GM23248 (cell line): ENCODE data around the gene TCN1. TPM values are rescaled to one million over a fixed set of nuclear protein-coding genes. Genes with fewer than 3 reads are reported as not detected.
"Not testable (repeated sequence)": the region's sequence is repeated elsewhere in the genome, so short reads cannot be mapped to it uniquely, and the experiment has no call there.

ENCODE experiments used
- DNase-seq: peaks from one replicate; pipeline ENCODE4 v3.0.0-alpha.2; 2015
- H2AFZ ChIP-seq: fragments of 200-600 bp; sonication (generic); 2 replicates; pipeline ENCODE4 v1.6.1; 2016; ENCODE audit warnings: antibody characterized with exemption
- H3F3A ChIP-seq: fragments of 200-600 bp; sonication (generic); 2 replicates; pipeline ENCODE4 v1.6.1; 2016; ENCODE audit warnings: mild to moderate bottlenecking, antibody characterized with exemption, mixed run types; ENCODE audit not compliant: insufficient read depth
- H3K27ac ChIP-seq: fragments of 200-600 bp; sonication (generic); 2 replicates; pipeline ENCODE4 v1.5.1; 2016; ENCODE audit warnings: mild to moderate bottlenecking
- H3K27me3 ChIP-seq: fragments of 200-600 bp; sonication (generic); replicated peaks from 2 replicates; pipeline ENCODE4 v1.6.1; 2016; ENCODE audit warnings: mild to moderate bottlenecking; ENCODE audit not compliant: insufficient read depth
- H3K36me3 ChIP-seq: fragments of 200-600 bp; sonication (generic); 2 replicates; pipeline ENCODE4 v1.6.1; 2016; ENCODE audit warnings: low read depth, mild to moderate bottlenecking
- H3K4me1 ChIP-seq: fragments of 200-600 bp; sonication (generic); 2 replicates; pipeline ENCODE4 v1.6.1; 2016; ENCODE audit warnings: mild to moderate bottlenecking; ENCODE audit not compliant: insufficient read depth
- H3K4me2 ChIP-seq: fragments of 200-600 bp; sonication (generic); one replicate; pipeline ENCODE4 v1.6.1; 2016; ENCODE audit warnings: mild to moderate bottlenecking; ENCODE audit not compliant: unreplicated experiment
- H3K4me3 ChIP-seq: fragments of 200-600 bp; sonication (generic); 2 replicates; pipeline ENCODE4 v1.5.1; 2016; ENCODE audit warnings: mild to moderate bottlenecking
- H3K79me2 ChIP-seq: fragments of 200-600 bp; sonication (generic); 2 replicates; pipeline ENCODE4 v1.6.1; 2016; ENCODE audit warnings: mild to moderate bottlenecking; ENCODE audit not compliant: insufficient read depth
- H3K9ac ChIP-seq: fragments of 200-600 bp; sonication (generic); 2 replicates; pipeline ENCODE4 v1.6.1; 2016; ENCODE audit warnings: mild to moderate bottlenecking
- H3K9me2 ChIP-seq: fragments of 200-600 bp; sonication (generic); 2 replicates; pipeline ENCODE4 v1.6.1; 2016; ENCODE audit warnings: mixed run types, mild to moderate bottlenecking, moderate library complexity; ENCODE audit not compliant: insufficient read depth
- H3K9me3 ChIP-seq: fragments of 200-600 bp; sonication (generic); one replicate; pipeline ENCODE4 v1.6.1; 2017; ENCODE audit warnings: low read depth
- H4K20me1 ChIP-seq: fragments of 200-600 bp; sonication (generic); 2 replicates; pipeline ENCODE4 v1.6.0; 2016; ENCODE audit not compliant: insufficient read depth
- EZH2 ChIP-seq: fragments of 200-600 bp; sonication (generic); IDR thresholded peaks from 2 replicates; pipeline ENCODE4 v1.6.1; 2018; ENCODE audit warnings: antibody characterized with exemption, mild to moderate bottlenecking; ENCODE audit not compliant: insufficient read depth, poor library complexity, severe bottlenecking
- EZH2phosphoT487 ChIP-seq: fragments of 200-600 bp; sonication (generic); IDR thresholded peaks from 2 replicates; pipeline ENCODE4 v1.6.1; 2018; ENCODE audit warnings: antibody characterized with exemption, moderate library complexity, mild to moderate bottlenecking, low read depth; ENCODE audit not compliant: insufficient read depth
- WGBS, 2 experiments: methylation state at CpG; one replicate each; pipeline ENCODE4 v1.1.6; 2015 to 2017; ENCODE audit warnings: low lambda C conversion rate in 2 of 2, low coverage in 1 of 2; ENCODE audit errors: missing lambda C conversion rate in 2 of 2; 5-methylcytosine and 5-hydroxymethylcytosine counted together
- in situ Hi-C: fragments of 300-500 bp; cut with MboI; formaldehyde crosslinking; loops from 2 replicates; pipeline ENCODE4 v1.15.0; 2020
- polyA plus RNA-seq: library from polyadenylated mRNA; unstranded; fragments of >200 nt; fragmentation: Nextera tagmentation; extraction: Ambion mirVana; gene quantifications from 2 replicates; pipeline ENCODE4 v1.2.1, GENCODE V29; 2016
- total RNA-seq: library from RNA; depleted of rRNA; stranded (reverse); fragments of >200 nt; shearing (Covaris generic); gene quantifications from 2 replicates; pipeline ENCODE4 v1.2.3, GENCODE V29; 2014

Gene TCN1
- total and polyA plus RNA-seq, 2 experiments from 2014 or later = not detected

DNA sequence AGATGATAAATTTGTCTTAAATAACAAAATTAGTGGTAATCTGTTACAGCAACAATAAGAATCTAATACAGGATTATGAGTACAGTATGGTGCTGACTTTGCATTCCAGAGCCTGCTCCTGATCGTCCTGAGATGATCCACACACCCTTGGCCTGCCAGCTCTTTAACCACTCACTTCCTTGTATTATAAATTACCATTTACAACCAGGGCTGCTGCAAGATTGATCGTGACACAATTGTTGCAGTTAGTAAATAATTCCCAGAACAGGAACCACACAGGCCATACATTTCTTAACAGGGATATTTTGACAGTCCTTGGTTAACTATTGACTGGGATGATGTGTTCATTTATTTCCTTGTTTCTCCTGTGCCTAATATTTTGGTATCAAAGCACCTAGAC lies 17.2 kb downstream of the TCN1 start:
- Histone ChIP-seq H3K9me2 (no peaks in the 10 kb centered on the region), H3K9me3 (no peaks in the 10 kb centered on the region), H3F3A (no peaks in the 10 kb centered on the region), H3K9ac (no peak overlapping the region), H3K4me1 (no peaks in the 10 kb centered on the region), H2AFZ (no peak overlapping the region), H3K27ac (no peak overlapping the region), H3K4me3 (no peak overlapping the region), H3K79me2 (no peaks in the 10 kb centered on the region), H3K4me2 (no peak overlapping the region), H4K20me1 (no peaks in the 10 kb centered on the region), H3K27me3 (no peaks in the 10 kb centered on the region), H3K36me3 (no peaks in the 10 kb centered on the region)
- 0 to 2% methylated on average over 2 of the region's 2 CpGs for WGBS, 2 experiments
- in situ Hi-C loops = no loop called here
- TF ChIP-seq EZH2 (no peak), EZH2phosphoT487 (no peak)
- no peak for DNase-seq

- in situ Hi-C loops = not testable (repeated sequence)
Measured at GRCh38 chr11:59848439-59848838, 17.8 kb downstream of the TCN1 start.

DNA sequence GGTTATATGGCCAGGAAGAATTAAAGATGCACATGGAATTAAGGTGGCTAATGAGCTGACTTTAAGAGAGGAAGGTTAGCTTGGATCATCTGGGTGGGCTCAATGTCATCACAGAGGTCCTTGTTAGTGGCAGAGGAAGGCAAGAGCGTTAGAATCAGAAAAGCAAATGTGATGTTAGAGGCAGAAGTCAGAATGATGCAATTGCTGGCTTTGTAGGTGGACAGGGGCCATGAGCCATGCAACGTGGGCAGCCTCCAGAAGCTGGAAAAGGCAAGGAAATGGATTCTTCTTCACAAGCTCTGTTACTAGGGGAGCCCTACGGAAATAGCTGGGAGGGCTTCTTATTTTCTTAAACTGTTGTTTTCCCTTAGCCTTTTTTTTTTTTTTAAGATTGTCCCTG lies 18.7 kb downstream of the TCN1 start:
- Histone ChIP-seq H3K27ac (no peak overlapping the region), H3F3A (no peaks in the 10 kb centered on the region), H3K79me2 (no peaks in the 10 kb centered on the region), H3K9ac (no peak overlapping the region), H2AFZ (no peak overlapping the region), H3K4me1 (no peaks in the 10 kb centered on the region), H3K4me3 (no peak overlapping the region), H3K27me3 (no peaks in the 10 kb centered on the region), H3K9me3 (no peaks in the 10 kb centered on the region), H3K4me2 (no peak overlapping the region), H3K9me2 (no peaks in the 10 kb centered on the region), H3K36me3 (no peaks in the 10 kb centered on the region), H4K20me1 (no peaks in the 10 kb centered on the region)
- TF ChIP-seq EZH2 (no peak), EZH2phosphoT487 (no peak)
- DNase-seq = no peak
- 16 to 17% methylated on average over 3 of the region's 3 CpGs for WGBS, 2 experiments
- in situ Hi-C loops = no loop called here

More at GRCh38 chr11:59848439-59848838, 17.8 kb downstream of the TCN1 start:
- H2AFZ ChIP-seq, H3K4me1 ChIP-seq, H3K79me2 ChIP-seq, H3K4me2 ChIP-seq, H3K27ac ChIP-seq, H3F3A ChIP-seq, DNase-seq, H3K9ac ChIP-seq, H3K27me3 ChIP-seq, H3K4me3 ChIP-seq, H3K9me3 ChIP-seq, H4K20me1 ChIP-seq, H3K9me2 ChIP-seq, H3K36me3 ChIP-seq: not testable (repeated sequence)
- WGBS, 2 experiments = 64 to 70% methylated on average over 6 of the region's 6 CpGs

DNA sequence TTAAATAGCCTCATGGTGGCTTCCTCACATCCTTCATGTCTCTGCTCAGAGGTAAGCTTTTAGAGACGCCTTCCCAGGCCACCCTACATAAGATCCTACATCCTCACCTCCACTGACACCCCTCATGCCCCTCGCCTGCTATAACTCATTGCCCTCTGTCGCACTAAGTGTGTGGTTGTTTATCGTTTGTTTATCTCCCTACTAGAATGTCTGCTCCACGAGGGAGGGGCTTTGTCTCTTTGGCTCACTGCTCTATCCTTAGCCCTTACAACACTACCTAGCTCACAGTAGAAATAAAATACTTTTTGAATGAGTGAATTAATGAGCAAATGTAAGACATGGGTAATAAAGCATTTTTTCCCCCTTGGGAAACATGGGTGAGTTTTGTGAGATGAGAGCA lies 19.7 kb downstream of the TCN1 start:
- H3F3A ChIP-seq = no peaks in the 10 kb centered on the region
- H3K36me3 ChIP-seq = no peaks in the 10 kb centered on the region
- no peak for DNase-seq
- H3K9me2 ChIP-seq = no peaks in the 10 kb centered on the region
- H3K9ac ChIP-seq = no peak overlapping the region
- H3K4me1 ChIP-seq = no peaks in the 10 kb centered on the region
- no peaks in the 10 kb centered on the region for H3K79me2 ChIP-seq
- no peak overlapping the region for H3K27ac ChIP-seq
- H4K20me1 ChIP-seq = no peaks in the 10 kb centered on the region
- H3K4me2 ChIP-seq = no peak overlapping the region
- in situ Hi-C loops = no loop called here
- TF ChIP-seq EZH2phosphoT487 (no peak), EZH2 (no peak)
- no peak overlapping the region for H3K4me3 ChIP-seq
- no peaks in the 10 kb centered on the region for H3K9me3 ChIP-seq
- H2AFZ ChIP-seq = no peak overlapping the region
- WGBS, 2 experiments = 17 to 23% methylated on average over 5 of the region's 5 CpGs
- H3K27me3 ChIP-seq = no peaks in the 10 kb centered on the region

DNA sequence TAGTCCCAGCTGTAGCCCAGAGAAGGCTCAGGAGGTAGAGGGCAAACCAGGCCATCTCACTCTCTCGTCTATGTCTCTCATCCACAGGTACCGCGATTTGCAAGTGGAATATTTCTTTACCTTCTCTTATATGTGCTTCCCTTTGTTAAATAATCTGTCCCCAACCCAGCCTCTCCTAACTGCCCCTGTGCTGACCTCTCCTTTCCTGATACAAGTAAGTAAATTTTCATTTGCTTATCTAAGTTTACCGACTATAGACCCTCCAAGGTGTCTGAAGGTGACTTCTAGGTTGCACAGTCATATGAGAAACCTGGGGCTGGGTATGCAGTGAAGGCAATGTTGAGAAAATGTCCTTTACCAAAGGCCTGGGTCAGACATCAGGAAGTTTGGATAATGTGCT lies 20.9 kb downstream of the TCN1 start, which contains the start of gene CBLIF:
TSS of gene CBLIF (minus strand) at position 101 of the 400 bp plus-strand sequence. CDS start at position 55, 46 bp downstream.
- TF ChIP-seq EZH2 (no peak), EZH2phosphoT487 (no peak)
- no peak within 1 kb of the TSS for H3K4me2 ChIP-seq
- no peaks in the 10 kb centered on the region for H3K36me3 ChIP-seq
- H3K9me3 ChIP-seq = no peaks in the 10 kb centered on the region
- no peaks in the 10 kb centered on the region for H3K9me2 ChIP-seq
- H2AFZ ChIP-seq = no peak within 1 kb of the TSS
- DNase-seq = no peak
- H3K9ac ChIP-seq = no peak within 1 kb of the TSS
- H3K4me1 ChIP-seq = no peaks in the 10 kb centered on the region
- 51 to 53% methylated on average over 4 of the region's 4 CpGs for WGBS, 2 experiments
- in situ Hi-C loops = no loop called here
- no peaks in the 10 kb centered on the region for H3K27me3 ChIP-seq
- H3K27ac ChIP-seq = no peak within 1 kb of the TSS
- no peaks in the 10 kb centered on the region for H3K79me2 ChIP-seq
- H3K4me3 ChIP-seq = no peak within 1 kb of the TSS
- H3F3A ChIP-seq = no peaks in the 10 kb centered on the region
- no peaks in the 10 kb centered on the region for H4K20me1 ChIP-seq
